Right cardiac atrium (tissue), 5 donors: ENCODE results near the gene P4HB. TPM values are rescaled to one million over a fixed set of nuclear protein-coding genes. Genes with fewer than 3 reads are reported as not detected.

ENCODE experiments used
- ATAC-seq, 2 donors: fragments of 200-7000 bp; cut with Tn5 transposase; one replicate each; pipeline versions ENCODE4 v1.8.0 to v1.9.1; 2020; ENCODE audit warnings: moderate library complexity in 2 of 2, mild to moderate bottlenecking in 1 of 2
- DNase-seq, 3 donors: peaks; one replicate each; pipeline ENCODE4 v3.0.0-alpha.2; 2020
- H3K27ac ChIP-seq: one replicate; pipeline ENCODE4 v1.5.1; 2013; ENCODE audit warnings: mild to moderate bottlenecking, low read length, control low read depth, moderate library complexity
- H3K27me3 ChIP-seq: one replicate; pipeline ENCODE4 v1.6.1; 2013; ENCODE audit not compliant: control insufficient read depth, insufficient read depth
- H3K4me1 ChIP-seq: one replicate; pipeline ENCODE4 v1.6.1; 2013; ENCODE audit warnings: low read length; ENCODE audit not compliant: control insufficient read depth, insufficient read depth
- H3K4me3 ChIP-seq: one replicate; pipeline ENCODE4 v1.5.1; 2013; ENCODE audit warnings: low read length, control low read depth
- H3K9me3 ChIP-seq: one replicate; pipeline ENCODE4 v1.6.1; 2013; ENCODE audit warnings: low read length; ENCODE audit not compliant: control insufficient read depth
- WGBS: extraction: QIAGEN DNeasy Blood & Tissue Kit; methylation state at CpG from one replicate; pipeline ENCODE4 v1.1.7; 2013; 5-methylcytosine and 5-hydroxymethylcytosine counted together
- intact Hi-C, 4 donors: fragments of 100-400 bp; cut with DNase I; formaldehyde crosslinking; loops; one replicate each; pipeline versions ENCODE4 v1.11.0 to v1.14.0; 2022 to 2023
- polyA plus RNA-seq: library from polyadenylated mRNA; stranded (reverse); fragments of 200-250 nt; gene quantifications from one replicate; pipeline ENCODE4 v1.2.3, GENCODE V29; 2013
- total RNA-seq, 4 donors: library from RNA; stranded (reverse); fragmentation: NEBNext Ultra II Directional; extraction: Animal tissue kit (Norgen Biotek cat#: 25700); gene quantifications; one replicate each; pipeline ENCODE4 v1.2.1, GENCODE V29; 2021
- donor health status: healthy with polysubstance abuse.
- donor health status: DM: no; HTN: yes; CAD: no.
- donor health status: DM: no; HTN: no; CAD: no.
- donor health status: DM: no; HTN: yes; CAD: no; lungs with severe emphysema.
- donor health status: DM: yes; HTN: yes; CAD: no.

The P4HB gene
- total and polyA plus RNA-seq, 5 donors, result 272 to 375 (median 346) TPM

DNA sequence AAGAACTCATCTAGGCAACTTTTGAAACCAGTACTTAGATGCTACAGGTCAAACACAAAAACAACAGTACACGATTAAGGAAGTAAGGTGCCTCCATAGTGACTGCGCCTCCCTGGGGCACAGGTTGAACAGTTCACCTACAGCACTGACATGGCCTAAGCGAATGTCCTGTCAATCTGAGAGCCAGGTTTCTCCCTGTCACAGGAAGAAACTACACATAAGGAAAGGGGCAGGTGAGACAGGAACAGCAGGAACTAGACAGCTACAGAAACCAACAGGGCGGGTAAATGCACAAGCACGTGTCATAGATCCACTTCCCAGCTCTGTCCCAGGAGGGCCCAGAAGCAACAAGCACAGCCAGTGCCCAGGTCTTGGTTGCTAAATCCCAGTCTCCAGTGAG is 18.8 kb upstream of the P4HB start:
- no peaks in the 10 kb centered on the region for H3K4me1 ChIP-seq
- WGBS, result 89% methylated on average over 5 of the region's 5 CpGs
- no peaks in the 10 kb centered on the region for H3K27me3 ChIP-seq
- H3K4me3 ChIP-seq, result no peak overlapping the region
- H3K9me3 ChIP-seq, result no peaks in the 10 kb centered on the region
- DNase-seq (no peak), ATAC-seq (no peak)
- no peak overlapping the region for H3K27ac ChIP-seq
- intact Hi-C loops, result no loop called here

DNA sequence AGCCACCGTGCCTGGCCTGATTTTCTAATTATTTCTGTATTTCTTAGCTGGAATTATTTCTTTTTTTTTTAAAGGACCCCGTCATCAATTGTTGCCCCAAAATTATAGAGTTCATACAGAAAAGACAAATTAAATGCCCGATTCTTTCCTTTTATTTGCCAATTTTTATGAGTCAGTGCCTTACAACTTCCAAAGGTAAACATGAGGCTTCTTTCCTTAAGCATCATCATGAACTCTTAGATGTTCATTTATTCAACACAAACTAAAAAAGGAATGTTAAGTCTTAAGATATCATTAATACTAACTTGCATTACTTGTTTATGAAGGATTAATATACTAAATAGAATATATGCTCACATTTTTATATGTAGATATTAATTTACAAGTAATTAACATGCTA is 18.0 kb upstream of the P4HB start:
- 94% methylated on average over 3 of the region's 3 CpGs for WGBS
- DNase-seq, result no peak
- intact Hi-C loops, result no loop called here

DNA sequence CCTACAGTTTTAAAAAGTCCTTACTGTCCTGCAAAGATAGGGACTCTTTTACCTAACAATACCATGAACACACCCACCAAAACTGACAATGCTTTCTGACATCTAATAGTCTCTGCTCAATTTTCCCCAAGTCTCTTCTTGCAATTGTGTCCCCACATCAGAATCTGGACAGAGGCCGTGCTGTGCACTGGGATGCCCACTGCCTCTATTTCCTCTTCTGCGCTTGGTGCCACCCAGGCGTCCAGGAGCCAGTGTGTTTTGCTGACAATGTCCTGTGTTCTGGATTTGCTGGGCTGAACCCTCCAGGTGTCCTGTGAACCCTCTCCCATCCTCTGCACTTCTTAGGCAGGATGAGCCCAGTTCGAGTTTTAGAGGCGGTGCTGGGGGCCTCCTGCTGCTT is 17.2 kb upstream of the P4HB start:
- no peak overlapping the region for H3K4me3 ChIP-seq
- no peak overlapping the region for H3K27ac ChIP-seq
- intact Hi-C loops, result no loop called here
- ATAC-seq (no peak), DNase-seq (no peak)
- 95% methylated on average over 5 of the region's 5 CpGs for WGBS
- no peaks in the 10 kb centered on the region for H3K4me1 ChIP-seq
- H3K27me3 ChIP-seq, result no peaks in the 10 kb centered on the region
- H3K9me3 ChIP-seq, result no peaks in the 10 kb centered on the region

More for the DNA sequence above, 18.0 kb upstream of the P4HB start:
- H3K27ac ChIP-seq, result no peak overlapping the region
- H3K27me3 ChIP-seq, result no peaks in the 10 kb centered on the region
- H3K4me1 ChIP-seq, result no peaks in the 10 kb centered on the region
- H3K9me3 ChIP-seq, result no peaks in the 10 kb centered on the region
- ATAC-seq, result no peak
- H3K4me3 ChIP-seq, result no peak overlapping the region

DNA sequence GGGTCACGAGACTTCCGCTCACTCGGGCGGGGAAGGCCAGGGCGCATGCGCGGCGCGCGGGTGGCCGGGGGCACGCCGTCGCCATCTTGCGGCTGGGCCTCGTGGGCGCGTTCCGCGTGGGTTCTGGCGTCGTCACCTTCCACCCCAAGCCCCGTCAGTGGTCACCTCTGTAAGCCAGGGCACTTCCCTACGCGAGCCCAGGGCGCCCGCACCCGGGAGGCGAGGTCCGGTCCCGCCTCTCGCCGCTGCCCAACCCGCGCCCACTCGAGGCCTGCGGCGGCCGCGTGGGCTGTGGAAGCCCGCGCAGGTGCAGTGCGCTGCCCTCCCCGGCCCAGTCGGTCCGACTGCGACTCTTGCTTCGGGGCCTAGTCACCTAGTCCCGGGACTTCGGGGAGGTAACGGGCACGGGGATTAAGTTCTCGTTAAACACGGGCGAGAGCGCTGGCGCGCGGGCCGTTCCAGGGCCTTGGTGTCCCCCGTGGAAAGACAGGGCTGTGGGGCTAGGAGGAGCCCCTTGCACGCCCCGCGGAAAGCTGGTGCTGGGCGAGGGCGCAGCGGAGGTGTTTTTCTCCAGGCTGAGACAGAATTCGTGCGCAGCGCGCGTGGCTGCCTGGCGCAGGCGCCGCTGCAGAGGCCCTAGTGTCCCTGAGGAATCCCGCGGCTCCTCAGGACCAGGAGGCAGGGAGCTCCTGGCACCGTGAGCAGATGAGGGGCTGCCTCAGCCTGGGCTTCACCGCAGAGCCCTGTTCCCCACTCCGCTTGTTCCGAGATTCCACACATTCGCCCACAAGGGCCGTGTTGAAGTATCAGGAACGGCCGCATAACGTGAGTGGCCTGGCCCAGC is 11.3 kb upstream of the P4HB start:
- Histone ChIP-seq H3K9me3 (no peaks in the 10 kb centered on the region), H3K27me3 (no peaks in the 10 kb centered on the region), H3K27ac (peak overlapping the region; percentile 84), H3K4me3 (peak overlapping the region; percentile 97), H3K4me1 (no peaks in the 10 kb centered on the region)
- WGBS, result under 1% methylated on average over 86 of the region's 86 CpGs
- ATAC-seq, result peak; percentile 37 to 43
- peak; percentile 97 to 99 (median 99) for DNase-seq
- intact Hi-C loops, result no loop called here

DNA sequence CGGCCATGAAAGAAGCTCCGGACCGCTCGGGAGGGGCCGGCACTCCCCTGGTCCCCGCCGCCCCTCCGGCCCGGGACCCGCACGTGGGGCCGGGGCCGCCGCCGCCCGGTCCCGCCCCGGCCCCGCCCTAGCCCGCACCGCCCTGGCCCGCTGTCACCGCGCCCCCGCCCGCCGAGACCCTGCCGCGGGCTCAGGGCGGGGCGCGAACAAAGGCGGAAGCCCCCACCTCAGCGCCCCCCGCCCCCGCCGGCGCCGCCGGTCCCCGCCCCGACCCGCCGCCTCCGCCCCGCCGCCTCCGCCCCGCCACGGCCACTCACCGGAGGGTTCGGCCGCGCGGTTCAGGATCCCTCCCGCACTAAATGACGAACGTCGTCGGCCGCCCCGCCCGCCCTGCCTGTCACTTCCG is 10.6 kb upstream of the P4HB start, which contains the start of gene ARHGDIA:
Gene ARHGDIA (minus strand): TSS at position 357 of the 406 bp plus-strand sequence. CDS start 1,407 bp downstream, outside the sequence.
- Histone ChIP-seq H3K9me3 (no peaks in the 10 kb centered on the region), H3K4me3 (peak within 1 kb of the TSS; percentile 97), H3K27ac (peak within 1 kb of the TSS; percentile 94), H3K4me1 (no peaks in the 10 kb centered on the region), H3K27me3 (no peaks in the 10 kb centered on the region)
- WGBS, result 1% methylated on average over 64 of the region's 64 CpGs
- DNase-seq (no peak), ATAC-seq (peak; percentile 60 to 67)
- intact Hi-C loops, result no loop called here

DNA sequence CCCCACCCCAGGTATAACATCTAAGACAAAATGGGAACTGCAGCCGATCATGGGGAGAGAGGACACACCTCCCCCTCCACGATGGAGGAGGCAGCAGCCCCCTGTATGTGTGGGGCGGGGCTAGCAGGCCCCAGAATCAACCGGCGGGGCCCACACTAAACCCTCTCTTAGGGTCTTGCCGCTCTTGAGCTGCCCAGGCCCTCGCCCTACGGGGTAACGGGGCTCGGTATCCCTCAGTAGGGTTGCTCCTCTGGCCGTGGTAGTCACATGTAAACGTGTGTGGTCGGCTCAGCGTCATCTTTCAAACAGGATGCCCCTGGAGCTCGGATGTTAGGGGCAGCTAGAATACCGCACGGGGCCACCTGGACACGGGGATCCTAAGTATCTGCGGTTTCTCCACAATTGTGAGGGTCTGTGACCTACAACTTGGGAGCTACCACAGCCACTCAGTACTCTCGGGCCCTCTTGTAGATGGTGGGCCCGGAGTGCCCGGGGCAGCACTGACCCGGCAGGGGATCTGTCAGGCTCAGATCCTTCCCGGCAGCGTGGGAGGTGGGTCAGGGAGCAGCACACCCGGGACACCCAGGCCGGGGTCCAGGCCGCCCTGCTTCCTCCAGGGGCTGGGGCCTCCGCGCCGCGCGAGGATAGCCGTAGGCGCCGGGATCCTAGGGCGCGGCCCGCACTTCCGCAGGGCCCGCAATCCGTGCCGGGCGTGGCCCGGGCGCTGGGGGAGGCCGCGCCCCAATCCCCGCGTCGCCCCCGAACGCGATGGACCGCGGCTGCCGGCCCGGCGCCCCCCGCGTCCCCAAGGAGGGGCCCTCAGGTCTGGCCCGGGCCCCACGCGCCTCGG is 10.0 kb upstream of the P4HB start:
- 2% methylated on average over 65 of the region's 65 CpGs for WGBS
- DNase-seq, result peak; percentile 62 to 83 (median 81)
- no peaks in the 10 kb centered on the region for H3K9me3 ChIP-seq
- intact Hi-C loops, result no loop called here
- no peaks in the 10 kb centered on the region for H3K4me1 ChIP-seq
- peak overlapping the region; percentile 97 for H3K4me3 ChIP-seq
- peak overlapping the region; percentile 94 for H3K27ac ChIP-seq
- no peaks in the 10 kb centered on the region for H3K27me3 ChIP-seq
- ATAC-seq, result peak; percentile 0 to 5

DNA sequence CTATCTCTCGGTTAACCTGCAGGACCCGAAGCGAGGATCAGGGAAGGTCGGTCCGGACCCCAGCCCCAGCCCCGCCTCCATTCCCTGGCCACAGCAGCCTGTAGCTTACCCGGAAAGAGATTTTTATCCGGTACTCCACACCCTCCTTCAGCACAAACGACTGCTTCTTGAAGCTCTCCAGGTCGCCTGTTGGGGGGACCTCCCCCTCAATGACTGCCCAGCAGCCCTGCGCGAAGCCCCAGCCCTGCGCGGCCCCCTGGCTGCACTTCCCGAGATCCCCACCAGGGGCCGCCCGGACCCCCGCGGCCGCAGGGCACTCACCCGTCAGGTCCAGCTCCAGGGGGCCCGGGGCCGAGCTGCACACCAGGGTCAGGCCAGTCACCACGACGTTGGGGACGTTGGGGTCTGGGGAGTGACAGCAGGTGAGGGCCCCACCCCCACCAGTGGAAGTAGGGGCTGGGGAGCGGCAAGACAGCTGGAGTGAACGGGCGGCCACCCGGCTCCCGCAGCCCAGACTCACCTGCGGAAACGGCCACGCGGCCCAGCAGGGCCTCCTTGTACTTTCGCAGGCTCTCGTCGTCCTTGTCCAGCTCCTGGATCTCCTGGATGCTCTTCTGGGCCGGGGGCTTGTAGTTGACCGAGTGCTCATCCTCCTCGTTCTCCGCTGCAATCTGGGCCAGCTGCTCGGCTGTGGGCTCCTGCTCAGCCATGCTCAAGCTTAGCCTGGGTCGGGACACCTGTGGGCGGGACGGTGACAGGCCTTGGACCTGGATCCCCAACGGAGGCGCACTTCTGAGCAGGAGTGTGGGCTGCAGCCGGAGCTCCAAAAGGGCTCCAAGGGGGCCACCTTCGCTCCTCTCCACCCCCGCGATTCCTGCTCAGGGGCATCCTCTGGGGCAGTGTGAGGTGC is 9.1 kb upstream of the P4HB start:
- 35% methylated on average over 52 of the region's 52 CpGs for WGBS
- DNase-seq (peak; percentile 52 to 86 (median 80)), ATAC-seq (peak; percentile 1 to 27)
- intact Hi-C loops, result no loop called here
- H3K4me1 ChIP-seq, result no peaks in the 10 kb centered on the region
- peak overlapping the region; percentile 5 for H3K27ac ChIP-seq
- H3K27me3 ChIP-seq, result no peaks in the 10 kb centered on the region
- no peaks in the 10 kb centered on the region for H3K9me3 ChIP-seq
- peak overlapping the region; percentile 97 for H3K4me3 ChIP-seq

DNA sequence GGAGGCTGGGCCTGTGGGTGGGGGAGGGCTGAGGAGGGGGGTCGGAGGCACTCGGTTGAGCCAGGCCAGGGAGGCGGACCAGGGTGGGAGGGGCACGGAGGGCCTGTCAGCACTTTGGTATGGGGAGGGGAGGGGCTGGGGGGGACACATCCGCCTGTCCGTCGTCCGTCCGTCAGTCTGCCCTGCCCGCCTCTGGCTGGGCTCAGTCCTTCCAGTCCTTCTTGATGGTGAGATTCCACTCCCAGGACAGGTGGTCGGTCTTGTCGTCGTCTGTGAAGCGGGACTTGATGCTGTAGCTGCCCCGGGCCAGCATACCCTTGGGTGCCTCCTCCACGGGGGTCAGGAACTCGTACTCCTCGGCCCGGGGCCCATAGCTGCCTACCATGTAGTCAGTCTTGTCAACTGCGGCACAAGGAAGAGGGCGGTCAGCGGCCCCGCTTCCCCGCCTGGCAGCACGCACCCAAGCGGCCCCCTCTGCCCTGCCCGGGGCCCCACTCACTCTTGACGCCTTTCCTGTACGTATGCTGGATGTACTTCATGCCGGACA is 8.4 kb upstream of the P4HB start:
- peak in 1 of 2 donors; percentile 1 for ATAC-seq
- DNase-seq, result peak; percentile 63 to 82 (median 71)
- no peaks in the 10 kb centered on the region for H3K9me3 ChIP-seq
- no peaks in the 10 kb centered on the region for H3K4me1 ChIP-seq
- H3K4me3 ChIP-seq, result no peak overlapping the region
- intact Hi-C loops, result no loop called here
- 55% methylated on average over 30 of the region's 30 CpGs for WGBS
- H3K27me3 ChIP-seq, result no peaks in the 10 kb centered on the region
- peak overlapping the region; percentile 5 for H3K27ac ChIP-seq

DNA sequence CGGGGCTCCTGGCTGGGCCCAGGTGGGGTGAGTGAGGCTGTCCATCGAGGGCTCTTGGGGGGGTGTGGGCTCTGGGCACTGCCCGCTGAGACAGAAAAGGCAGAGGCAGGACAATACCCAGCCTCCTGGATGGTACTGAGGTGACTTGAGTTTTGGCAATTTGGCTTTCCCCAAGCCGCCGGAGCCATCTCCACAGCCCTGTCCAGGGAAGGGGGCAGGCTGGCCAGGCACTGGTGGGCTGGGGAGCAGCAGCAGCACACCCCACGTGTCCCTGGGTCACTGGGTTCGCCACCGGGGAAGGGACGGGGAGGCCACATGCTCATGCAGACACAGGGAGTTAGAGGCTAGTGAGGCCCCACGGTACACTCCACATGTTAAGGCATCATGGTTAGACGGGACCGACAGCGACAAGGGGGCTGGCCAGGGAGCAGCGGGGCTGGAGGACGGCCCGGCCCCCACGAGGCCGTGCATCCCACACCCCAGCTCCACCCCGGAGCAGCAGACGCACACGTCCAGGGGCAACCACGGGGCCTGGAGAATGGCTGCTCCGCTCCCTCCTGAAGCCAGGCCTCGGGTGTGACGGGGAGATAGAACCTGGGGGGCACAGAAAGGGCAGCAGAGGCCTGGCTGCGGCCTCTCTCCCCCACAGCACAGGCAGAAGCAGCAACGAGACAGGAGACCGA is 7.8 kb upstream of the P4HB start:
- Histone ChIP-seq H3K27me3 (no peaks in the 10 kb centered on the region), H3K27ac (no peak overlapping the region), H3K4me1 (no peaks in the 10 kb centered on the region), H3K9me3 (no peaks in the 10 kb centered on the region), H3K4me3 (no peak overlapping the region)
- DNase-seq, result peak in 1 of 3 donors; percentile 71
- ATAC-seq, result no peak
- intact Hi-C loops, result no loop called here
- 62% methylated on average over 28 of the region's 28 CpGs for WGBS
